ENCODE results near the gene MEGF6. TPM values are rescaled to one million over a fixed set of nuclear protein-coding genes. Genes with fewer than 3 reads are reported as not detected.
A peak's percentile ranks its signal among the peaks of the same experiment; 100 is the strongest.

Gene MEGF6
- total RNA-seq, 1 experiment from 2014 or later: 21.3 TPM

DNA sequence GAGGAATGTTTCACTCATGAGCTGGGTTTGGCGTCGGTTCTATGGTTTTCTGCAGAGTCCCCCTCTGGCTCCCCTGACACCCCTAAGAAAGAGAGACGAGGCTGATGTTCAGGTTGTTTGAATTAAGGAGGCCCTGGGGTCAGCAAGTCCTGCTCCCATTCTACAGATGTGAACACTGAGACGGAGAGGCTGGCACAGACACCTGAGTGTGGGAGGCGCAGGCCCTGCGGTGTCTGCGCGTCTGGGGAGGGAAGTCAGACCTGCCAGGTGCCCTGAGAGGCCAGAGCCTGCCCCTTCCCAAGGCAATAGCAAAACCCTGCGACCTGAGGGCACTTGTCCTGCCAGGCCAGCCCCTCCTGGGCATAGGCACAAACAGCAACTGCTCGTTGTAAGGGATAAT is 47.7 kb downstream of the MEGF6 start:
- Histone ChIP-seq H3K9ac (ENCODE audit: extremely low read depth, insufficient read length, low read length) (no peak overlapping the region), H3K4ac (ENCODE audit: low read depth, low read length) (no peak overlapping the region), H4K91ac (ENCODE audit: insufficient read length, low read depth, low read length) (no peak overlapping the region), H2BK120ac (ENCODE audit: low read depth, low read length, poor library complexity, severe bottlenecking) (no peak overlapping the region), H3K23ac (ENCODE audit: insufficient read length, low read depth, low read length) (no peak overlapping the region), H2AK5ac (ENCODE audit: insufficient read length, low read length) (no peak overlapping the region), H3K79me1 (ENCODE audit: insufficient read depth, low read depth, low read length, poor library complexity, severe bottlenecking) (no peaks in the 10 kb centered on the region), H3K4me2 (ENCODE audit: insufficient read depth, insufficient read length, low read length) (no peak overlapping the region), H3K79me2 (ENCODE audit: insufficient read depth, low read length) (no peaks in the 10 kb centered on the region), H3K4me1 (ENCODE audit: insufficient read depth, low read length) (no peaks in the 10 kb centered on the region), H3K14ac (ENCODE audit: insufficient read depth, low read length) (no peak overlapping the region; the same call in 1 of the 2 replicates), H2BK20ac (ENCODE audit: low read depth, low read length, poor library complexity, severe bottlenecking) (no peak overlapping the region), H2BK15ac (ENCODE audit: low read depth, low read length) (no peak overlapping the region), H2BK12ac (ENCODE audit: insufficient read length, low read depth, low read length) (no peak overlapping the region), H3K9me3 (ENCODE audit: control insufficient read depth, low read depth, low read length) (no peaks in the 10 kb centered on the region), H2AFZ (ENCODE audit: low read length) (no peak overlapping the region), H3K18ac (ENCODE audit: insufficient read length, low read depth, low read length) (no peak overlapping the region), H3K27ac (ENCODE audit: insufficient read length, low read depth, low read length) (no peak overlapping the region), H3T11ph (ENCODE audit: low read length) (no peak overlapping the region), H3K27me3 (ENCODE audit: insufficient read depth, low read length) (no peaks in the 10 kb centered on the region), H4K8ac (replicated peaks; ENCODE audit: insufficient read length, low read depth, low read length) (no peak overlapping the region), H4K5ac (ENCODE audit: insufficient read length, low read depth, low read length) (no peak overlapping the region), H3K56ac (ENCODE audit: insufficient read length, low read depth, low read length) (no peak overlapping the region), H4K20me1 (ENCODE audit: control insufficient read depth, insufficient read depth, insufficient read length) (no peaks in the 10 kb centered on the region), H3K23me2 (ENCODE audit: insufficient read length, low read depth, low read length, poor library complexity, severe bottlenecking) (no peaks in the 10 kb centered on the region), H2BK5ac (ENCODE audit: insufficient read length, low read length) (no peak overlapping the region)
- Mint-ChIP-seq H3K9me3 (no peaks in the 10 kb centered on the region), H3K27me3 (ENCODE audit: low read depth) (peaks cover 2% of the 10 kb centered on the region; the same call in 1 of the 2 replicates), H3K27ac (peak overlapping the region in 2 of 3 experiments; percentile 5 to 49; a peak in 3 of 7 replicates), H3K36me3 (ENCODE audit: insufficient read depth in 1 of 3, low read depth in 3 of 3) (no peaks in the 10 kb centered on the region), H3K4me1 (no peaks in the 10 kb centered on the region), H3K4me3 (no peak overlapping the region)
- WGBS (ENCODE audit: extremely low coverage, insufficient read length, low lambda C conversion rate): no CpG with 5 or more reads among the region's 10 CpGs
- no peak for DNase-seq
- no peak for TF ChIP-seq CTCF (conservative IDR thresholded peaks at IDR 0.05)
